A204.1 (cell line): ENCODE data around the gene COL9A3.

ENCODE experiments used
- FAIRE-seq: peaks from 2 replicates; lab custom pipeline; 2012; peaks lifted over from hg19 to GRCh38; lab: Jason Lieb, UNC

COL9A3 gene

DNA sequence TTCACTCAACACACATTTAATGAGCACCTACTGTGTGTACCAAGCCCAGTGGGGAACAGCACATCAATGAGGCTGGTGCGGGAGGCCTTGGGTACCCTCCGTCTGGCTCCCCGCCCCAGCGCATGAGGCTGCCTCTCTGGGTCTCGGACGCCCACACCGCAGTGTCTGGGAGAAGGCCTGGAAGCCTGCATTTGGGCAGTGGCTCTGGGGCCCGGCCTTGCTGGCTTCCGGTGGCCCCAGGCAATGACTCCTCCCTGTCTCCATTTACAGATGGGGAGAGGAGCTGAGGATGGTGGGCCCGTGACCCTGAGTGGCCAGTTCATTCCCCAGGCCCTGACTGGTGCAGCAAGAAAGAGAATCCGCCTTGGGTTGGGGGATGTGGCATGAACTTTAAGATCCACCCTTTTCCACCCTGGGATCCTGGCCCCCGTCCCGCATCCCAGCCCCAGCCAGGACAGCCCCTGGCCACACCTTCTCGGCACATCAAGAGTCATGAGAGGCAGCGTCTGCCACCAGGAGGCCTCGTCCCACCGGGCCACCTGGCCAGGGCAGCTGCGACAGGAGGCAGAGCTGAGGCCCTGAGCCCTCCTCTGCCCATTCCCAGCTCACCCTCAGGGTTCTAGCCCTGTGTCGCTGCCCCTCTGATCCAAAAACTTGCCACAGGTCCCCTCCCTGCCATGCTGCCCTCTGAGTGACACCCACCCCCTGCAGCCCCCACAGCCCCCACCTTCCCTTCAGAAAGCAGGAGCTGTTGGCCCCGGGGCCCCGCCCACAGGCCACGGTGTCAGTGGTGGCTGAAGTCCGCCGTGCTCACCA, 38.0 kb upstream of the COL9A3 start:
- FAIRE-seq, result no peak

DNA sequence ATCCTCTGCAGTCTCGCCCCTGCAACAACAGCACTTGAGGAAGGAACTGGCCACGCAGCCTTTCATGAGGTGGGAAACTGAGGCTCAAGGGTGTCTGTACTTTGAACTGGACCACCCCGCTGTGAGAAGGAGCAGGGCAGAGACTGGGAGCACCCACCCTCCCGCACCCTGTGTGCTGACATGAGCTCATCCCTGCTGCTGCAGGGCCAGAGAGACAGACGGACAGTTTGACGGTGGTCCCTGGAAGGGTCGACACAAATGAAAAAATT, 37.5 kb upstream of the COL9A3 start:
- no peak for FAIRE-seq

DNA sequence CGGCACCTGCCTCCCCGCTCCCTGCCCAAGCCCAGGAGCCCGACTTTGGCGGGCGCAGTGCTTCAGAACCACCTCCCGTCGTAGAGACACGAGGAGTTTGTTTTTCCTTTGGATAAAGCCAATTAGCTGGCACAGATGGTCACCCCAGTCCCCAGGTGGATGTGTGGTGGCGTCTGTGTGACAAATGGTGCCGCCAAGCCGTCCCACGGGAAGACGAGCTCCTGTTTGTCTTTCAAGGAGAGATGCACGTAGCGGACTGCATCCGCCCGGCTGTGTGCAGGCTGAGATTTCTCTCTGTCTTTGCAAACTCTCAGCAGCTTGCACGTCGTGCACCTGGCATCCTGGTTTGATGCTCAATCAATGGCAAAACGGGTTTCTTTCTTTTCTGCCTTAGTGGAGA, 36.6 kb upstream of the COL9A3 start:
- no peak for FAIRE-seq

DNA sequence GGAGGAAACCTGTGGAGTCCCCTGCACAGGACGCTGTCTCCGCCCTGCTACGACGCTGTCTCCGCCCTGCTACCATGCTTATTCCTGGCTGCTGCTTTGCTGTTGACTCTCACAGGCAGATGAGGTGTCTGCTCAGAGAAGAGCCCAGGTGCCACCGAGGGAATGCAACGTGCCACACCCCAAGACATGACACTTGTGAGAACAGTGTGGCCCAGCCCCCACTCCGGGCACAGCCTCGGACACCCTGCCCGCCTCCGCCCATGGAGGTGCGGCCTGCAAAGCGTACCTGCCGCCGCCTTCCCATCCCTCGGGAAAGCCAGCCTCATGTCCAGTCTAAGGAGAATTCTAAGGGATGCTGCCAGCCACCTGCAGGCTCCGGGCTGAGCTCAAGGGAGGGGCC, 36.2 kb upstream of the COL9A3 start:
- no peak for FAIRE-seq

DNA sequence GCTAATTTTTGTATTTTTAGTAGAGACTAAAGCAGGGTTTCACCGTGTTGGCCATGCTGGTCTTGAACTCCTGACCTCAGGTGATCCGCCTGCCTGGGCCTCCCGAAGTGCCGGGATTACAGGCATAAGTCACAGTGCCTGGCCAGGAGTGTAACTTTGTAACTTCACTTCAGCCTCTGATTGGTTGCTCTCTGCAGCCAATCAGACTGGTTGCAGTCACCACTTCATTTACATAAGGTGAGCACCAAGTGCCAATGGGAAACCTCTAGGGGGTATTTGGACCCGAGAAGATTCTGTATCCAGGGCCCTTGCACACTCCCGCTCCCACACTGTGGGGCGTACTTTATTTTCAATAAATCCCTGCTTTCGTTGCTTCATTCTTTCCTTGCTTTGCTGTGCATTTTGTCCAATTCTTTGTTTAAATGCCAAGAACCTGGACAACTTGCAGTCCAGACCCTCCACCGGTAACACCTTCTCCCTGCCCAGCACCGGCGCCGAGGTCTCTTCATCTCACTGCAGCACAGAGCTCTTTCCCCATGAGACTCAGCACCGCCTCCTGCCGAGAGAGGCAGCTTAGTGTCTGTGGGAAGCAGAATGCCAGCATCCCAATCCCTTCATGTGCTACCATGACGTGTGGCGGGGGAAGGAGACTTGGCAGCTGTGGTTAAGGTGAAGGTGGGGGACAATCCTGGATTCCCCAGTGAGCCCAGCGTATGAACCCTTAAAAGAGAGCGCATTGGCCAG, 34.5 kb upstream of the COL9A3 start:
- FAIRE-seq, result no peak

DNA sequence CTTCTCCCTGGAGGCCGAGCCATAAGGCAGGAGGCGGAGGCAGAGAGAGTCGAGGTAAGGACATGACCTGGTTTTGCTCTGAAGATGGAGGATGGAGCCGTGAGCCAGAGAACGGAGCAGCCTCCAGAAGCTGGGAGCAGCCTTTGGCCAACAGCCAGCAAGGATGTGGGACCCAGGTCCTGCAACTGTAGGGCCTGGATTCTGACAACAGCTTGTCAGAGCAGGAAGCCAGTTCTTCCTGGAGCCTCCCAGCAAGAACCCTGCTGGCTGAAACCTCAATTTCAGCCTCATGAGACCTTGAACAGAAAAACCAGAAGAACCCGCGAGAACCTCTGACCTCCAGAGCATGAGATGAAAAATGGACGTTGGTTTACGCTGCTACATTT, 34.0 kb upstream of the COL9A3 start:
- FAIRE-seq, result no peak

DNA sequence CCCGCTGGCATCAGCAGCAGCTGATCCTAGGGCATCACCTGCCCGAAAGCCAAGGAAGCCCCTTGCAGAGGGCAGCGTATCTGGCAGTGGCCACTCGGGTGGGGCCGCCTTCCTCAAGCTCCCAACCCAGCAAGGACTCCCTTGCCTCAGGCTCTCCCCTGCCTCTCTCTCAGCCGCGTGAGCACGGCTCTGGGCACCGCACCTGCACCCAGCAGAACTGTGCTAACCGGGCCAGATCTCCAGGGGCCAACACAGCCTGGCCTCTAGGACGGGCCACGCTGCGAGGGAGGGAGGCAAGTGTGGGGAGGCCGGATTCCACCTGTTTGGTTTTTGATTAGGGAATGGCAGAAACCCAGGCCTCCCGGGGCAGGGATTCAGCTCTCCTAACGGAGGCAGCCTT, 32.4 kb upstream of the COL9A3 start:
- FAIRE-seq, result no peak

DNA sequence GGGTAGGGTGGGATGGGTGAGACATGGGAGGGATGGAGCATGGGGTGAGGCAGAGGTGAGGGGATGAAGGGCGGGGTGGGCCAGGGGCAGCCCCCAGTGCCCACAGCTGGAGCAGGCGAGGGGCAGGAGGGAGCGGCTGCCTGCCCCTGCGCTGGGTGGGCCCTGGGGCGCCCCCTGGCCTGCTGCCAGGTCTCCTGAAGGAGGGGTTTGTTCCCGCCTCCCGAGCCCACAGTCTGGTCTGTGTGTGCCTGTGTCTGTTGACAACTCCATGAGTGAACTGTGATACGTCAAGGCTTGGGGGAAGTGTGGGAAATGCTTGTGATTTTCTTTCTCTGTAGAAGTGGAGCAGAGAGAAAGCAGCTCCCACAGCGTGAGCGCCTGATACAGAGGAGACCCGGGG, 31.5 kb upstream of the COL9A3 start:
- FAIRE-seq, result no peak

DNA sequence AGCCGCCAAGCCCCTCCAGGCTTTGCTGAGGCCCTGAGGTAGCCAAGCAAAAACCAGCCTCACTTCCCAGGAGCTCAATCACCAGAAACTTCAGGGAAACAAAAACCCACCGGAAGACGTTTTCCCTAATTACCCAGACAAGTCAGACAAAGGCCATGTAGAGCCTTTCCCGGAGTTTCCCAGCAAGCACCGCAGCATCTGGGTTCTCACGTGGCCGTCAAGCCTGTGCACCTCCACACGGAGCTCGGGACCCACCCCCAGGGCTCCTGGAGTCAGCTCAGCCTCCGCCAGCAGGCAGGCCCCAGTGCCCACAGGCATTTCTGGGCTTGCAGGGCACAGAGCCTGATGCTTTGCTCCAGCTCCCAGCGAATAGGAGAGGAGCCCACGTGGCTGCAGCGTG, 30.7 kb upstream of the COL9A3 start:
- FAIRE-seq, result no peak

DNA sequence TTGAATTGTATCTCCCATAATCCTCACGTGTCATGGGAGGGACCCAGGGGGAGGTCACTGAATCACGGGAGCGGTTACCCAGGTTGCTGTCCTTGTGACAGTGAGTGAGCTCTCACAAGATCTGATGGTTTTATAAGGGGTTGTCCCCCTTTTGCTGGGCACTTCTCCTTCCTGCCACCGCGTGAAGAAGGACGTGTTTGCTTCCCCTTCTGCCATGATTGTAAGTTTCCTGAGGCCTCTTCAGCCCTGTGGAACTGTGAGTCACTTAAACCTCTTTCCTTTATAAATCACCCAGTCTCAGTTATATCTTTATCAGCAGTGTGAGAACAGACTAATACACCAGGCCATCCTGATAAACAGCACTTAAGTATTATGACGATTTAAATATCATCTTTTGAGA, 29.5 kb upstream of the COL9A3 start:
- no peak for FAIRE-seq

DNA sequence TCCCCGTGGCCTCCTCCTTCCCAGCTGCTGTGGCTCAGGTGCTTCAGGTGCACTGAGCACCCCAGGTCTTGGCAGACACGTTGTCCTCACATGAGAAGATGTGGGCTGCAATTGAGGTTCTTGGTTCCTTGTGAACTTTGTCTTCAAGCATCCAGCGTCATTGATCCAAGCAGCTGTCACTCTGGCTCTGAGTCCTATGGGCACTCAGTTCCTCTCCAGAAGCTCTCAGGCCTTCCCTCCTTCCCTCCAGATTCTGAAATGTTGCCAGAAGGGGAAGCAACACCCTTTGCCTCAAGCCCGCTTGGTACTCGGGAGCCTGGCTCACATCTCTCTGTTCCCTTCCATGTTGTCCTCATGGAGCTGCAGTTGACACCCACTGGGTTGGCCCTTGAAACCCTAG, 29.0 kb upstream of the COL9A3 start:
- no peak for FAIRE-seq

DNA sequence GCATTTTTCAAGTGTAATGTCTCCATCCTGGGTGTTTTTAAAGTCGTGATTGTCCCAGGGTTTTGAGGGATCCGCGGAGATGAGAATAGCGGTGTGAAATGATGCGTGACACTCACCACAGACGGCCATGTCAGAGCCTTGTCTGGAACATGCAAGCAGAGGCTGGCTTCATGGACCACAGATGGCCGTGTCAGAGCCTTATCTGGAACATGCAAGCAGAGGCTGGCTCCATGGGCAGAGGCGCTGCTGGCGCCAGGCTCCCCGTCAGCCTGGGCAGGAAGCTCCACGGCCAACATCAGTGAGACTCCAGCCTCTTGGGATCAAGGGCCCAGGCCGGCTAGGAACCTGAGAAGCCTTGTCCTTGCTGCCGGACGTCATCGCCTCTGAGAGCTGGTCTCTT, 28.2 kb upstream of the COL9A3 start:
- no peak for FAIRE-seq

DNA sequence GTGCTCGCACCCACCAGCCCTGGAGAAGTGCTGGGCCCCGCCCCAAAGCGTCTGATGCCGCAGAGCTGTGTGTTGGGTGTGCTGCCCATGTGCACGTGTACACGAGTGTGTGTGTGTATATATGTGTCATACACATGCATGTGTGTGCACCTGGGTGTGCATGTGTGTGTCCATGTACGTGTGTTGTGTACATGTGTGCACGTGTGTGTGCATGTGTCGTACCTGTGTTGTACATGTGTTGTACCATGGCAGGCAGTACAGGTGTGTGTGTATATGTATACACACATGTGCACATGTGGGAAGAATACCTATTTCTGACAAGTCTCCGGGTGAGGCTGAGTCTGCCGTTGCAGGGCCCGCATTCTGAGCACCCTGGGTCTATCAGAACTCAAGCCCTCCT, 26.8 kb upstream of the COL9A3 start:
- no peak for FAIRE-seq

DNA sequence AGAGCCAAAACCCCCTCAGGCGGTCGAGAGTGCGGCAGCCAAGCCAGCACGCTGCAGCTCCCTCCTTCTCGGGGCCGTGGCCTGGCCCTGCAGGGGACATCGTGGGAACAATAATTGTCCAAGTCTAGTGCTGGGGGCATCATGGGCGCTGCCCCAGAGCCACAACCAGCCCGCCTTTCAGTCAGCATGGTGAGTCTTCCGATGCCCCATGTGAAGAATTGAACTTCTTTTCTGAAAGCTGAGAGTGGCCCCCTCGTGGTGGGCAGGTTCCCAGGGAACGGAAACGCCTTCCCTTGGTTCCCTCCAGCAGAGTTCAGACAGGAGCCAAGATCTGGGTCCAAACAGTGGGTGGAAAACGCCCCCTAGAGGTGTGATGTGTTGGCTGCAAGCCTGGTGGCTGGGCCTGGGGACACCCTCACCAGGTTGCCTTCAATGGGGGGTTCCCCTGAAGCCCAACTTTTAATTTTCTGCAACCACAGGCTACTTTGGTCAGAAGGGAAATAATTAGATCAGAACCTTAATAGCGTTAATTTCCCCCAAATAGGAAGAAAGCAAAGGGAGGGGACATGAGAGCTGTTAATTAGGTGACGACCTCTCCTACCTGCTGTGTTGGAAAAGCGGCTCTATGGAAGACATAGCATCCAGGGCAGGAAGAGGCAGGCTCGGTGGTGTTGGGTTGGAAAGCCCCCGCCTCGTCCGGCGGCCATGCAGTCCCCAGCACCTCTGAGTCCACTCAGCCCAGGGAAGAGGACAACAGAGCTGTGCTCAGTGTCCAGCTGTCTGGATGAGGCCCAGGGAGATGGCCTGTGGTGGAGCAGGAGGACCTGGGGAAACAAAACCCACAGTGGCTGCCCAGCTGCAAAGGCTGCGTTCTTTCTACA, 25.3 kb upstream of the COL9A3 start:
- FAIRE-seq, result no peak

DNA sequence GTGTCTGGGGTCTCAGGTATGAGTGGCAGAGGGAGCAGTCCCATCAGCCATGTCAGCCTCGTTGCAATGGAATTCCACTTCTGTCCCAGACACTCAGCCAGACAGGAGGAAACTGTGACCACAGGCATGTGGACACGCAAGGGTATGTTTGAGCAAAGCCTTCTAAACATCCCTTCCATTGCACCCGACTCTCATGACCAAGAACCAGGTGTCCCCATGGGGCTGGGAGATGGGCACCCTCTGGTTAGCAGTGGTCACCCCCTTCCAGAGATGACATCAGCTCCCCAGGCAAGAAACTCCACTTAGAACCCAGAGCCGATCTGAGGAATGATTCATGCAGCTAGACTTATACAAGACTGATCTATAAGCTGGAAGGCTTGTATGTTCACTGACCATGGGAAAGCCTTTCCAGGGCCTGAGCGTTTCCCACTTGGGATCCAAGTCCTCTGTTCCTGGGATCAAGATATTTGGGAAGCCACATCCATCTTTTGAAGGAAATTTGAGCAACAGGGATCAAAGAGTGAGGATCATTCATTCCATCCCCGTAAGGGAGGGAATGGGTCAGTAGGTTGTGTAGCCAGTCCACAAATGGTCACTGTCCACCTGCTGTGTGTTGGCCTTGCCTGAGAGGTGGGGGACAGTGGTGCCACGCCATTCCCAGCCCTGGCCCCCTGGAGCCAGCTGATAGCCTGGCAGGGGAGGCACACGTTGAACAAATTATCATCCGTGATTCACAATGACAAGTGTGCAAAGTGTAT, 24.5 kb upstream of the COL9A3 start:
- FAIRE-seq, result no peak

DNA sequence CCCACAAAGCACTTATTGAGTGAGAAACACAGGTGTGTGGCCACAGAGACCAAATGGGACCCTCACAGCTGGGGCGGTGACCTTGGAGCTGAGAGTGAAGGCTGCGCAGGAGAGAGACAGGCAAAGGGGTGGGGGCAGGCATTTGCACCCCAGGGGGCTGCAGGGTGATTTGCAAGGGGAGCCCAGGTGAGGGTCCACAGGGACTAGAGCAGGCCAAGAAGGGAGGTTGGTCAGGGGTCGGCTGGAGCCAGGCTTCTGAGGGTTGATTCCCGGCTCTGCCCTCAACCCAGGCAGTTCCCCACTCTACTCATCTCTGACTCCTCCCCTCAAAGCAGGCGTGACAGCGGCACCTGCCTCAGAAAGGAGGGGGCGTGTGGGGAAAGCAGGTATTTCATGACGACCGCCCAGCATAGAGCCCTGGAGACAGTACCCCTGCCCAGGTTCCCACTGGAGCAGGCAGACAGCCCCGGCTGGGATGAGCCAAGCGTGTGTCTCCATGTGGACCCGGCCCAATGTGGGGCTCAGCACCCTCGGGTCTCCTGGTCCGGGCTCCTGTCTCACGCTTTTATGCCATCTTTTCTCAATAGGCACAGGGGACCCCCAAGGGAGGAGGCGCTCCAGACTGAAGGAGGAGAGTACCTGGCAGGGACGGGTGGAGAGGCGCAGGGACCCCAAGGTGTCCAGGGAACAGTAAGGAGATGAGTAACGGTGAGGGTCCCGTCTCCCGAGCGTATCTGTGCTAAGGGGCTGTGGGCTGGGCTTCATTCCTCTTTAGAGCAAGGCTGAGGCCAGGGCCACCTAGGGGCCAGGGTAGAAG, 23.7 kb upstream of the COL9A3 start:
- FAIRE-seq, result no peak

DNA sequence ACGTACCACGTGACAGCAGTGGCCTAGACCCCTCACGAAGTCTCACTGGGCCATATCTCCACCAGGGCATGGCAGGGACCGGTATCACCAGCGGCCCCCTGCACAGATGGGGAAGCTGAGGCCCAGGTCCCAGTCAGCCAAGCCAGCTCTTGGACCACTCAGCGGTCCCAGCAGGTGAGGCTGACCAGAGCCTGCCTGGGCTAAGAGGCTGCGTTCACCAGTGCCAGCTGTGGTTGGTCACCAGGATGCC, 23.2 kb upstream of the COL9A3 start:
- no peak for FAIRE-seq

DNA sequence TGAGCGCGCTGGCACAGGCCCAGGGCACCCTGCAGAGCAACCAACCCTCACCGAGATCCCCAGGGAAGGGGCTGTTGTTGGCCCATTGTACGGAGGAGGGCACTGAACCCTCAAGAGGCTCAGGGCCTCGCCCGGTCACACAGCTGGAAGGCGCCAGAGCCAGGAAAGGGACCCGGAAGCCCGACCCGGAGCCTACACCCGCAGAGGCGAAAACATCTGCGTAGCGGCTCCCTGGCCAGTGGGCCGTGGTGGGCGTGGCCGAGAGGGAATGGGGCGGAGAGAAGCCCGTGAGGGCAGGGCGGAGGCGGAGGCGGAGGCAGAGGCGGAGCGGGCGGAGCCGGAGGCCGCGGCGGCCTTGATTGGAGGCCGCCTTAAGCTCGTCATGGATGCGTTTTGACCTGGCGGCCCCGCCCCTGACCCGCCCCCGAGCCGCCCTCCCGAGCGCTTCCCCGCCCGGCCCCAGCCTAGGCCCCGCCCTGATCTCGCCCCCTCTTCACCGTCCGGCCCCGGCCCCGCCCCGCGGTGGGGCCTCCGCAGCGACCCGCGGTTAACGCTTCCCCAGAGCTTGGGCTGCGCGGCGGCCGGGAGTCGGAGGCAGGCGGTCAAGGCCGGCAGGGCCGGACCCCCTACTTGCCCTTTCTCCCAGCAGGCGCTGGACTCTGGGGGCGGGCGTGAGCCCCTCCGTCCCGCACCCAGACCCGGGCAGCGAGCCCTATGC, 22.7 kb upstream of the COL9A3 start:
- FAIRE-seq, result no peak

DNA sequence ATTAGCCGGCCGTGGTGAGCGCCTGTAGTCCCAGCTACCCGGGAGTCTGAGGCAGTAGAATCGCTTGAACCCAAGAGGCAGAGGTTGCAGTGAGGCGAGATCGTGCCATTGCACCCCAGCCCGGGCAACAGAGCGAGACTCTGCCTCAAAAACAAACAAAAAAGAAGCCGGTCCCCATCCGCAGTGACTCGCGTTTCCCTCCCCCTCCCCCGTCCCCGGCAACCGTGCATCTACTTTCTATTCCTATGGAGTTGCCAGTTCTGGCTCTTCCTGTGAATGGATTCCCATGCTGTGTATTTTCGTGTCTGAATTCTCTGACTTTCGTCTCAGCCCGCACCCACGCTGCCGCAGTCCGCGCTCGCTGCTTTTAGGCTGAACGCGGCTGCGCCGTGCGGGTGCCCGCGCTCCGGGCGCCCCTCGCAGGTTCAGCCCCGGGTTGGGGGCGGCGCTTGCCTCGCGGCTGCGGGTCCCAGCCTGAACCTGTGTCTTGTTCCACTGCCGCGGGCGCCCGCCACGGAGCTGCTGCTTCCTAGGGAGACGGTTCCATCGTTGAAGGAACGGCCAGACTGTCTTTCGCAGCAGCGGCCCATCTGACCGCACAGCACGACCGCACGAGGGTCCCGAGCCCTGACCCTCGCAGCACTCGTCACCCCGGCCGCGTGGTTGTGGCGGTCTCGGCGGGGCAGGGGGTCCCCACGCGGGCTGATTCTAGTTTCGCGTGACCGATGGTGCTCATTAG, 21.7 kb upstream of the COL9A3 start:
- no peak for FAIRE-seq

DNA sequence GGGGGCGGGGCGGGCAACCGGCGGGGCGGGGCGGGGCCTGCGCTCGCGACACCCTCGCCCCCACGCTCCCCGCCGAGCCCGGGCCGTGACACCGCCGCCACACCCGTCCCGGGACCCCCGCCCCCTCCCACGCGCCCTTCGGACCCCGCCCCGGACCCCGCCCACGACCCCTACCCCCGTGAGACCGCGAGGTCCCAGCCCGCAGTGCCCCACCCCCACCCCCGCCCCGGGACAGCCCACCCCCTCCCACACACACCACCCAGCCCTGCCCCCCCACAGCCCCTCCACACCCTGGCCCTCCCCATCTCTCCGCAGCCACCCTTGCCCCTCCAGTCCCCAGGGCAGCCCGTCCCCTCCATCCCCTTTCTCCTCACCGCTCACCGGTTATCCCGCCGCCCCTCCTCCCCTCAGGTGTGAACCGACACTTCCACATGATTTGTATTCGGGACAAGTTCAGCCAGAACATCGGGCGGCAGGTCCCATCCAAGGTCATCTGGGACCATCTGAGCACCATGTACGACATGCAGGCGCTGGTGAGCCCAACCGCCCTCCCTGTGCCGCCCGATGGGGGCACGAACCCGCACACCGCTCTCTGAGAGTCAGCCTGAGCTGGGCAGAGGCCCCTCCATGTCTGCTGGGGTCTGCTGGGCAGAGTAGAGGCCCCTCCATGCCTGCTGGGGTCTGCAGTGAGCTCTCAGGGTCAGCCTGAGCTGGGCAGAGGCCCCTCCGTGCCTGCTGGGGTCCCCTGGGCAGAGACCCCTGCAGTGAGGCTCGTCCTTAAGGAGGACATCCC, 20.0 kb upstream of the COL9A3 start:
- FAIRE-seq, result no peak
